Fibroblast of upper back skin (primary cell): Measurements from ENCODE around the gene C2orf69.
A peak's percentile ranks its signal among the peaks of the same experiment; 100 is the strongest.
"Not testable (repeated sequence)": the region's sequence is repeated elsewhere in the genome, so short reads cannot be mapped to it uniquely, and the experiment has no call there.

ENCODE experiments used
- DNase-seq: peaks from one replicate; pipeline ENCODE4 v3.0.0-alpha.2; 2013

C2orf69 gene, protein sequence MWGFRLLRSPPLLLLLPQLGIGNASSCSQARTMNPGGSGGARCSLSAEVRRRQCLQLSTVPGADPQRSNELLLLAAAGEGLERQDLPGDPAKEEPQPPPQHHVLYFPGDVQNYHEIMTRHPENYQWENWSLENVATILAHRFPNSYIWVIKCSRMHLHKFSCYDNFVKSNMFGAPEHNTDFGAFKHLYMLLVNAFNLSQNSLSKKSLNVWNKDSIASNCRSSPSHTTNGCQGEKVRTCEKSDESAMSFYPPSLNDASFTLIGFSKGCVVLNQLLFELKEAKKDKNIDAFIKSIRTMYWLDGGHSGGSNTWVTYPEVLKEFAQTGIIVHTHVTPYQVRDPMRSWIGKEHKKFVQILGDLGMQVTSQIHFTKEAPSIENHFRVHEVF

GRCh38 chr2:199911052-199911876 lies at the start of gene C2orf69:
Gene C2orf69, plus strand, starts transcription at chr2:199911293. Its CDS starts 146 bp downstream, at chr2:199911439.
- peak; percentile 96 for DNase-seq

DNA sequence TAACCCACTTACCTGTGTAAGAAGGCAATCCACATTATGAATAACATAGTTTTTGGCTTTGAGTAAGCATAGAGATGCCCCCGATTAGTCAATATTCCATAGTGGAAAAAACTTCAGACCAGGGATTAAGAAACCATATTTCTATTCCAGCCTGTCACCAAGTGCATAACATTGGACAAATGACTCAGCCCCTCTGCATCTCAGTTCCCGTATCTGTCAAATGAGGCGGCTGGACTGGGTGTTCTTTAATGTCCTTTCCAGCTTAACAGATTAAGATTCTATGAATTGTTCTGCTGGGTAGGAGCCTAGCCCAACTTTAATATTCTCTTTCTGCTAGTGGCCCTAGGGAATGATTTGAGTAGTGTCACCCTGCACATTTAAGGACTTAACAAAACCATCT lies 48.3 kb upstream of the C2orf69 start:
- peak; percentile 32 for DNase-seq

DNA sequence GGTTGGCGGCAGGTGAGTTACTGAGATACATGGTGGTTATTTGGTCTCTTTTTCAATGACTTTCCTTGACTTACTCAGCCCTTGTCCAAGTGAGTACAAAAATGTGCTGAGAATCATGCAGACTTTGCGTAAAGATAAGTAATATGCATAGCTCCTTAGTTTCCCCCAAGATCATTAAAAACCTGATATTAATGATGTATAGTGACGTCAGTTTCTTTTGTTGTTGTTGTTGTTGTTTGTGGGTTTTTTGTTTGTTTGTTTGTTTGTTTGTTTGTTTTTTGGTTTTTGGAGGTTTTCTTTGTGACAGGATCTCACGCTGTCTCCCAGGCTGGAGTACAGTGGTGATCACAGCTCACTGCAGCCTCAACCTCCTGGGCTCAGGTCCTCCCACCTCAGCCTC lies 45.2 kb upstream of the C2orf69 start:
- no peak for DNase-seq

GRCh38 chr2:199868431-199869226 lies 42.5 kb upstream of the C2orf69 start:
- no peak for DNase-seq

- DNase-seq: no peak
These were observed 41.9 kb upstream of the C2orf69 start for GRCh38 chr2:199869227-199869541.

DNA sequence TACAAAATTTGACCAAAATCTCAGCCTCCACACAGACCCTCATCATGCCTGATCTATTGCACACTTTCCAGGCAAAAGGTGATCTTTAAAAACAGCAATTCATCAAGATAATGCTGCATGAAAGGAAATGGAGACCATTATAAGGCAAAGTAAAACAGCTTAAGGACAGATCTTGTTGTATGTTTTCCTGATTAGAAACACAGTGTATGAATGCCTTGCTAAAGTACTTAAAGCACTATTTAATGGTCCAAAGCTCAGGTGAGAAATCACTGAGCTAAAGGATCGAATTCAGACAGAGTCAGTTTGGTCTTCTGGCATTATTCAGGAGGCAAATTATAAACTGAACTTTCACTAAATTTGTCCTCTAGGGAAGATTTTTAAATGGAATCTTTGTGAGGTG lies 41.4 kb upstream of the C2orf69 start:
- no peak for DNase-seq

DNA sequence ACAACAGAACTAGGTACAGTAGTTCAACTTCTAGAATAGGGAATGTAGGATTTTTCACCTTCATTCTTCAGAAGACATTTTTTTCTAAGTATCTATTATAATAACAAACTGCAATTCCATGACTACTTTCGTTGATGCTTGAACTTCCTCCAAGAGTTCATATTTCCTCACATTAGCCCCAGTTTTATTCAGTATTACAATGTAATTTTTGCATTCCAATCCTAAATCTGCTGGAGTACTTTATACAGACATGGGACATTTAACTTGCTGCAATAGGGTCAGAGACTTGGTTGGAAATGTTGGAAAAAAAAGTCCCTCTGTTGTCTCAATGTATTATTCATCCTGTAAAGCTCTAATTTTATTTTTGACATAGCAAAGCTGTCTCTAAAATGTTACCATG lies 40.5 kb upstream of the C2orf69 start:
- peak; percentile 16 for DNase-seq

DNA sequence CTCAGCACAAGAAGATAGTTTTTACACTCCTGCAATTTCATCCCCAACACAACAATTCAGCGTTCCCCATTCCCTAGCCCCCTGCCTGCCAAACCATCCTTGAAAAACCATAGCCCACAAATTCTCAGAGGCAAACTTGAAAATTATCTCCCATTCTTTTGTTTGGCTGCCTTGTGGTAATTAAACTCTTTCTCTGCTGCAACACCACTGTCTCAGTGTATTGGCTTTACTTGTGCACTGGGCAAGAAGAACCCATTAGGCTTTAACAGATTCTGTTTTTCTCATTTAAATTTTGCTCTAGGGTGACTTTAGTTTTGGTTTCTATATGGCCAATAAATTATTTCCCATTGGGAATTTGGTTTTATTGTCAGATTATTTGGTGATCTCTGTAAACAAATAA lies 36.9 kb upstream of the C2orf69 start:
- no peak for DNase-seq

GRCh38 chr2:199875400-199875799 lies 35.7 kb upstream of the C2orf69 start:
- DNase-seq: peak; percentile 17

GRCh38 chr2:199882667-199883066 lies 28.4 kb upstream of the C2orf69 start:
- no peak for DNase-seq

DNA sequence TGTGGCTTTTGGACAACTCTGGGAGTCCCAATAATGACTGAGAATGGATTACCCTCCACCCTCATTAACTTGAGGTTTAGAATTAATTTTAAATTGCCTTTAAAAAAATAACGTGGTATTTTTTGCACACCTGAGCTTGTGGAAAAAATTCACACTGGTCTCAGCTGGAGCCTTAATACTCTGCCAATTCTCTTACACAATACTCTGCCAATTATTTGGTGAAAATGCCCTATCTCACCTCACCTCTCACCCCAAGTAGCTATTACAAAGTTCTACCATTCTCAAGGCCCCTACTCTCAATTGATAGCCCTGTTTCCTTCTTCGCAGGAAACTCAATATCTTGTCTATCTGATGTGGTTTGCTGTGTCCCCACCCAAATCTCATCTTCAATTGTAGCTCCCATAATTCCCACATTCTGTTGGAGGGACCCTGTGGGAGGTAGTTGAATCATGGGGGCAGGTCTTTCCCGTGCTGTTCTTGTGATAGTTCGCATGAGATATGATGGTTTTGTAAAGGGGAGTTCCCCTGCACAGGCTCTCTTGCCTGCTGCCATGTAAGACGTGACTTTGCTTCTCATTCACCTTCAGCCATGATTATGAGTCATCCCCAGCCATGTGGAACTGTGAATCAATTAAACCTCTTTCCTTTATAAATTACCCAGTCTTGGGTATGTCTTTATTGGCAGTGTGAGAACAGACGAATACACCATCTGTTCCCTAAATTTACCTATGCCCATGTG lies 27.4 kb upstream of the C2orf69 start:
- DNase-seq: no peak

DNA sequence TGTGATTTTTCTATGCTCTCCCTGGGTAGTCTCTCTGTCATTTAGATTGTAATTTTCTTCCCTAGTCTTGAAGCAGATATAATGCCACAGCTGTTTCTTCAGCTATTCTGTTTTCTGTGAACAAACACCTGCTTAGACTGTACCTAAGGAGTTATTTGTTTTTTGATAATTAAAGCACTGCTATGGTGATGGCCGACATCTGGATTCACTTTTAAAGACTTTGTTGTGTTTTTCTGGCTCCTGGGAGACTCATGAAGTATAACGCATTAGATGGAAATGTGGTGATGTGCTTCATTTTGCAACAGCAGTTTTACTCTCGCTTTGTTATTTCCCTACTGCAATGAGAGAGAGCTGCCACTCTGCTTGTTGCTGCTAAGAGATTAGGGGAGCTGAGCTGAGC lies 15.7 kb upstream of the C2orf69 start:
- DNase-seq: peak; percentile 5

- no peak for DNase-seq
These were observed 14.5 kb upstream of the C2orf69 start for GRCh38 chr2:199896617-199897016.

GRCh38 chr2:199901942-199902341 lies 9.2 kb upstream of the C2orf69 start:
- DNase-seq: no peak

DNA sequence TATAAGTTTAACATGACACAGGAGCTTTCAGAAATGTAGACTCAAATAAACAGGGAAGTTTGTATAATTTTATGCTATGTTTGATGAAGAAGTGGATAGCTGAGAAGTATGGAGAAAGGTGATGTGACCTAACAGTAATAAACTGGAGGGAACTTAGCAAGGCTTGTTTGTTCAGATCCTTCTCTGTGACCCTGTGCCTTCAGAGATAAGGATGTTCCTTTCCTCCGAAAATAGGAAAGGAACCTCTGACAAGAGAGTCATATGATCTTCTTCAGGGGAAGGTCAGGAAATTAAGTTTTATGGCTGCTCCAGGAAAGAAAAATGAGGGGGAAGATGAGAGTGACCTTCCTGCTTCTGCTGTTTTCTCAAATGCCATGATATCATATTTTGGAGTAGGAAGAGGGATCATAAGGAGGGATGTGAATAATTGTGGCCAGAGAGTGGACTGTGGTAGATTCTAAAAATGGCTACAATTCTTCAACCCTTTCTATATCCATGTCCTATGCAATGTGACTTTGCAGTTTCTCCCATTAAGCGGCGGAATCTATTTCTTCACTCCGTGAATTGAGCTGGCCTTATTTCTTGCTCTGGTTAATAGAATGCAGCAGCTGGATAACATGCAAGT lies 8.5 kb upstream of the C2orf69 start:
- no peak for DNase-seq

DNA sequence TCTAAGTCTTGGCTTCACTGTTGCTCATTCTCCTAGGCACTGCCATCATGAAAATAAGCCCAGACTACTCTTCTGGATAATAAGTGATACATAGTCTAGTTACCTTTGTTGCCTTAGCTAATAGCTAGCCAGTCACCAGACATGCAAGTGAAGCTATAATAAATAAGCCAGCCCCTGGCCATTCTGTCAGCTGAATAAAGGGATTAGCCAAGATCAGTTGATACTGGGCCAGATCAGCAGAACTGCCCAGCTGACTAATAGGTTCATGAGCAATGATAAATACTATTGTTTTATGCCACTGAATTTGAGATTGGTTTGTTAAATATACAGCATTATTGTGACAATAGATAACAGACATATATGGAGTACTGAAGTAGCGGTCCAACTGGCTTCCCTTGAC lies 8.0 kb upstream of the C2orf69 start:
- DNase-seq: no peak

DNA sequence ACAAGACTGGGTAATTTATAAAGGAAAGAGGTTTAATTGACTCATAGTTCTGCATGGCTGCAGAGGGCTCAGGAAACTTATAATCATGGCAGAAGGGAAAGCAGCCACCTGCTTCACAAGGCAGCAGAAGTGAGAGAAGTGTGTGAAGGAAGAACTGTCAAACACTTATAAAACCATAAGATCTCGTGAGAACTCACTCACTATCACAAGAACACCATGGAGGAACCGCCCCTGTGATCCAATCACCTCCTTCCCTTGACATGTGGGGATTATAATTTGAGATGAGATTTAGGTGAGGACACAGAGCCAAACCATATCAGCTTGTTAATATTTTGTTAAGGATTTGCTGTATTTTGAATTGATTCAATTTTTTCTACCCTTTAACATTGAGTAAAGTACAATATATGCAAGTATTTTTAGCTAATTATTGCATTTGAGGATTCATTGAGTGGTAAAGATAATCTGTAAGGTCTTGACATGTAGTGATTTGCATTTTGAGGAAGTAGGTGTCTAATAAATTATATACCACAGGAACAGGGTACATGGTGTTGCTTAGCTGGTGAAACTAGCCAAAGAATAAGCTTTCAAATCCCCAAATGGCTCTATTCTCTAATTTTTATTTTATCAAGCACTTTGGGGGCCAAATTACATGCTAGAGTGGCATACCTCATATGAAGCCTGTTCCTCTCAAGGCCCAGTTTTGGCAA lies 3.9 kb upstream of the C2orf69 start:
- no peak for DNase-seq

- DNase-seq: no peak
These were observed 598 bp upstream of the C2orf69 start for GRCh38 chr2:199910338-199911051.

DNA sequence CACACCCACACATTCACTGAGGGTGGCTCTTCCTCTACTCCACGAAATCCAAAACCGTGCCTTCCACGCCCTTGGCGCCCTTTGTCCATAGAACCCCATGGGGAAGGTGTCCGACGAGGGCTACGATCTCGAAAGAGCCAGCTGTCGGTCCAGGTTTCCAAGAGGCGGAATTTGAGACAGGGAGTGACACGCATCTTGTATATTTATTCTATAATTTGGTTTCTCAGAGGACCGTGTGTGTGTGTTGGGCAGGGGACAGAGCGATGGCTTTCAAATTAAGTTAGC lies 726 bp downstream of the C2orf69 start:
- DNase-seq: no peak

DNA sequence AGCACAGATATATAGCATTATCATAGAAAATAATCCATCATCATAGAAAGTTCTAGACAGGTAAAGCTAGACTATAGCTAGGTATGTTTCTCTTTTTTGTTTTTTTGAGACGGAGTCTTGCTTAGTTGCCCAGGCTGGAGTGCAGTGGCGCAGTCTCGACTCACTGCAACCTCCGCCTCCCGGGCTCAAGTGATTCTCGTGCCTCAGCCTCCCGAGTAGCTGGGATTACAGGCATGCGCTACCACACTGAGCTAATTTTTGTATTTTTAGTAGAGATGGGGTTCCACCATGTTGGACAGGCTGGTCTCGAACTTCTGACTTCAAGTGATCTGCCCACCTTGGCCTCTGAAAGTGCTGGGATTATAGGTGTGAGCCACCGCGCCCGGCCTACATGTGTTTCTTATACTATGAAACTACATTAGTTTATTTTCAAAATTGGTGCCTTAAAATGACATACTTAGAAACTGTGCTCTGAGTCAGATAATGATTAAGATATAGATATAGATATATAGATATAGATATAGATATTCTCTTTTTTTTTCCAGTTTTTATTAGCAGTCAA lies 1.5 kb downstream of the C2orf69 start:
- DNase-seq: not testable (repeated sequence)
